ENCODE data around the gene ORAI2. TPM values are rescaled to one million over a fixed set of nuclear protein-coding genes. Genes with fewer than 3 reads are reported as not detected.

Gene ORAI2
- 11.3 and 11.4 TPM in 2 replicates for total RNA-seq (2022)
- percentile 42 among the genes with signal in this experiment for Bru-seq, nascent RNA
- BruChase-seq, experiment 1, labeled RNA remaining after a 6-hour chase: percentile 68 among the genes with signal in this experiment
- percentile 55 among the genes with signal in this experiment for BruChase-seq, experiment 2, labeled RNA remaining after a 2-hour chase
- long read RNA-seq, partial matches to known transcripts: 0 of 8 reads
- long read RNA-seq, other reads (novel, unspliced or antisense): 5 of 8 reads

DNA sequence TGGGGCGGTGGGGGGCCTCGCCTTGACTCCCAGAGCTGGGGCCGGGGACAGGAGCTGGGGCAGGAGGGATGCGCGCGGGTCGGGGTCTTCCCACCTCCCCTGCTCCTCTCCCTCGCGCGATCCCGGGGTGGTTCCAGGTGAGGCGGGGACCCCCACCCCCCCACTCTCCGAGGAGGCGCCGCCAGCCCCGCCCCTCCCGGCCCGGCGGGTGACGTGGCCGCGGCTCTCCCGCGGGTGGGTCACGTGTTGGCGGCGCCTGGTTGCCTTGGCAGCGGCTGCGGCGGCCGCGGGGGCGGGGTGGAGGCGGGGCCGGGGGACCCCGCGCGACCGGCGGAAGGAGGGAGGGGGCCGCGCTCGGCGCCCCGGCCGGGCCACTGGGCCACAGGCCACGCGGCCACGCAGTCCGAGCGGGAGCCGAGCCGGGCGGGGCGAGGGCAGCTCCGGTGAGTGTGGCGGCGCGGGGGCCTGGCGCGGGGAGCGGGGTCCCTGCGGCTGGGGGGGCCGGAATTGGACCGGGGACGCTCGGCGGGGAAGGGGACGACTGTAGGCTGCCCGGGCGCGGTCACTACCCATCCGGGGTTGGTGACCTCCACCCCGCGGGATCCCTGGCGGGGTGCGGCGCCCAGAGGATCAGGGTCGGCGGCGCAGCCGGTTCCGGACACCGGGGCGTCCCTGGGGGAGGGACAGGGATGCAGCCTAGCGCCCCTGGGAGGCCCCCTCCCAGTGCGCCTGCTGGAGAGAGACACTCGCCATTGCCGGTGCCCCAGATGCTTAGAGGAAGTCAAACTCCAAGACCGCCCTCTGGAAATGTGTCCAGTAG, at the start of gene ORAI2:
Gene ORAI2, plus strand, starts transcription at position 357 of the 820 bp plus-strand sequence. CDS start 5,382 bp downstream, outside the sequence.
- intact Hi-C loops (cut with micrococcal nuclease; ENCODE audit: unreplicated experiment): no loop called here
- CTCF ChIA-PET: interaction anchor here (0.6 to 0.7 kb wide), 2 partner anchors 21 to 784 kb away, joined by 4 to 7 read pairs; no protein-coding TSS in a partner anchor
- H3K27me3 Mint-ChIP-seq (ENCODE audit: unreplicated experiment): no peaks in the 10 kb centered on the region

DNA sequence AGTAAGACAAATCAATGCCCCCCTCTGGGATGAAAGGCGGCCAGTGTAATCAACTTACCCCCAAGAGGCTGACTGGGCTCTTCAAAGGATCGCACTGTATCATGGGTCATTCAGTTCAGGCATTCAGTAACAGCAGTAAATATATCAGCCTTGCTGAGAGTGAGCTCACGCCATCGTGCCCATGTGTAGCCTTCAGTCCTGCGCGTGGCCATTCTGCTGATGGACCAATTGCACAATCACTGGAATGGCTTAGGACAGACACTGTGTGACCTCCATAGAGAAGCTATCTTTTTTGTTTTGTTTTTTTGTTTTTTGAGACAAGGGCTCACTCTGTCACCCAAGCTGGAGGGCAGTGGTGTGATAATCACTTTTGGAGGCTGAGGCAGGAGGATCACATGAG, 46.3 kb upstream of the ORAI2 start:
- peaks cover 6% of the 10 kb centered on the region for H3K4me1 Mint-ChIP-seq (ENCODE audit: low read depth, unreplicated experiment)
- H3K27ac Mint-ChIP-seq (ENCODE audit: unreplicated experiment): no peak overlapping the region
- H3K36me3 Mint-ChIP-seq (ENCODE audit: insufficient read depth, unreplicated experiment): peaks cover 10% of the 10 kb centered on the region
- no peak for TF ChIP-seq CTCF (IDR thresholded peaks at IDR 0.05; ENCODE audit: unreplicated experiment)
- intact Hi-C loops (cut with micrococcal nuclease; ENCODE audit: unreplicated experiment): no loop called here
- no TSS peak for BruUV-seq (replicated peaks)
- DNase-seq: no peak
- H3K4me3 Mint-ChIP-seq (ENCODE audit: low read depth, unreplicated experiment): no peak overlapping the region
- CTCF ChIA-PET: no interaction called here
- no peaks in the 10 kb centered on the region for H3K27me3 Mint-ChIP-seq (ENCODE audit: unreplicated experiment)
- no peaks in the 10 kb centered on the region for H3K9me3 Mint-ChIP-seq (ENCODE audit: low read depth, unreplicated experiment)

More for the DNA sequence above, at the start of gene ORAI2:
- Mint-ChIP-seq H3K4me3 (ENCODE audit: low read depth, unreplicated experiment) (peak within 1 kb of the TSS; percentile 66), H3K27ac (ENCODE audit: unreplicated experiment) (peak within 1 kb of the TSS; percentile 61), H3K9me3 (ENCODE audit: low read depth, unreplicated experiment) (no peaks in the 10 kb centered on the region), H3K36me3 (ENCODE audit: insufficient read depth, unreplicated experiment) (peaks cover 20% of the 10 kb centered on the region), H3K4me1 (ENCODE audit: low read depth, unreplicated experiment) (peaks cover 8% of the 10 kb centered on the region)
- TF ChIP-seq CTCF (IDR thresholded peaks at IDR 0.05; ENCODE audit: unreplicated experiment): no peak
- DNase-seq: peak; percentile 76
- no TSS peak for BruUV-seq (replicated peaks)

DNA sequence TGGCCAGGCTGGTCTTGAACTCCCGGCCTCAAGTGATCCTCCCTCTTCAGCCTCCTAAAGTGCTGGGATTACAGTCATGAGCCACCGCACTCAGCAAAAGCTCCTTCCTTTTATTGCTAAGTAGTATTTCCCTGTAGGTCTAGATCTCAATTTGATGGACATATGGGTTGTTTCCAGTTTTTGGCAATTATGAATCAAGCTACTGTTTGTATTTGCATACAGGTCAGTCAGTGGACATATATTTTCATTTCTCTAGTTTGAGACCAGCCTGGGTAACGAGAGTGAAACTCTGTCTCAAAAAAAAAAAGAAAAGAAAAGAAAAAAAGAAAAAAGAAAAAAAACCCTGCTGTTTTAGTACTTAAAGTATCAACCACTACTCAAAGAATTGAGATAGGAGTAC, 43.6 kb upstream of the ORAI2 start:
- TF ChIP-seq CTCF (IDR thresholded peaks at IDR 0.05; ENCODE audit: unreplicated experiment): no peak
- H3K9me3 Mint-ChIP-seq (ENCODE audit: low read depth, unreplicated experiment): no peaks in the 10 kb centered on the region
- CTCF ChIA-PET: no interaction called here
- intact Hi-C loops (cut with micrococcal nuclease; ENCODE audit: unreplicated experiment): loop anchor here (2.0 kb wide), 1 partner anchor 111 kb away; no protein-coding TSS in a partner anchor
- H3K27me3 Mint-ChIP-seq (ENCODE audit: unreplicated experiment): no peaks in the 10 kb centered on the region
- peaks cover 11% of the 10 kb centered on the region for H3K36me3 Mint-ChIP-seq (ENCODE audit: insufficient read depth, unreplicated experiment)
- no peak for DNase-seq
- peaks cover 24% of the 10 kb centered on the region for H3K4me1 Mint-ChIP-seq (ENCODE audit: low read depth, unreplicated experiment)
- no peak overlapping the region for H3K4me3 Mint-ChIP-seq (ENCODE audit: low read depth, unreplicated experiment)
- BruUV-seq (replicated peaks): no TSS peak
- no peak overlapping the region for H3K27ac Mint-ChIP-seq (ENCODE audit: unreplicated experiment)

GRCh38 chr7:102390697-102391484, 42.5 kb upstream of the ORAI2 start:
- CTCF ChIA-PET: no interaction called here
- no TSS peak for BruUV-seq (replicated peaks)
- no peaks in the 10 kb centered on the region for H3K27me3 Mint-ChIP-seq (ENCODE audit: unreplicated experiment)
- peak; percentile 78 for TF ChIP-seq CTCF (IDR thresholded peaks at IDR 0.05; ENCODE audit: unreplicated experiment)
- H3K4me1 Mint-ChIP-seq (ENCODE audit: low read depth, unreplicated experiment): peaks cover 24% of the 10 kb centered on the region
- no peak overlapping the region for H3K4me3 Mint-ChIP-seq (ENCODE audit: low read depth, unreplicated experiment)
- peaks cover 19% of the 10 kb centered on the region for H3K36me3 Mint-ChIP-seq (ENCODE audit: insufficient read depth, unreplicated experiment)
- intact Hi-C loops (cut with micrococcal nuclease; ENCODE audit: unreplicated experiment): loop anchor here (2.0 kb wide), 1 partner anchor 112 kb away; no protein-coding TSS in a partner anchor
- H3K27ac Mint-ChIP-seq (ENCODE audit: unreplicated experiment): no peak overlapping the region
- no peaks in the 10 kb centered on the region for H3K9me3 Mint-ChIP-seq (ENCODE audit: low read depth, unreplicated experiment)
- DNase-seq: peak; percentile 85
